Lower lobe of right lung (tissue), 2 donors: ENCODE data around the gene QSOX1. TPM values are rescaled to one million over a fixed set of nuclear protein-coding genes. Genes with fewer than 3 reads are reported as not detected.

Source experiments
- ATAC-seq, 2 donors: fragments of 200-7000 bp; cut with Tn5 transposase; one replicate each; pipeline ENCODE4 v1.9.1; 2020 to 2022; ENCODE audit warnings: mild to moderate bottlenecking in 2 of 2, moderate library complexity in 2 of 2
- DNase-seq: peaks from one replicate; pipeline ENCODE4 v3.0.0-alpha.2; 2020
- H3K27ac ChIP-seq: fragments of 200-600 bp; one replicate; pipeline ENCODE4 v1.8.0; 2022
- H3K27me3 ChIP-seq: fragments of 200-600 bp; one replicate; pipeline ENCODE4 v1.8.0; 2022; ENCODE audit warnings: low read depth
- H3K36me3 ChIP-seq: fragments of 200-600 bp; one replicate; pipeline ENCODE4 v1.8.0; 2022; ENCODE audit warnings: mild to moderate bottlenecking
- H3K4me1 ChIP-seq: fragments of 200-600 bp; one replicate; pipeline ENCODE4 v1.8.0; 2022
- H3K4me3 ChIP-seq: fragments of 200-600 bp; one replicate; pipeline ENCODE4 v1.8.0; 2022; ENCODE audit warnings: mild to moderate bottlenecking
- H3K9me3 ChIP-seq: fragments of 200-600 bp; one replicate; pipeline ENCODE4 v1.8.0; 2022
- CTCF ChIP-seq: fragments of 200-600 bp; IDR thresholded peaks from one replicate; pipeline ENCODE4 v1.8.0; 2022; ENCODE audit warnings: antibody characterized with exemption, mild to moderate bottlenecking
- intact Hi-C: fragments of 100-400 bp; cut with DNase I; formaldehyde crosslinking; loops from one replicate; pipeline ENCODE4 v1.11.0; 2022
- total RNA-seq: library from RNA; stranded (reverse); fragmentation: NEBNext Ultra II Directional; extraction: Animal tissue kit (Norgen Biotek cat#: 25700); gene quantifications from one replicate; pipeline ENCODE4 v1.2.1, GENCODE V29; 2021
- donor health status: DM: no; HTN: yes; CAD: no; lungs with severe emphysema.

Gene QSOX1
- total RNA-seq, 1 donor from 2014 or later: 241 TPM

- DNase-seq (no peak), ATAC-seq (no peak)
- TF ChIP-seq CTCF: no peak
- no peaks in the 10 kb centered on the region for H3K27me3 ChIP-seq
- no peaks in the 10 kb centered on the region for H3K36me3 ChIP-seq
- H3K27ac ChIP-seq: no peak overlapping the region
- intact Hi-C loops: no loop called here
- H3K4me1 ChIP-seq: peaks cover 22% of the 10 kb centered on the region
- no peaks in the 10 kb centered on the region for H3K9me3 ChIP-seq
- no peak overlapping the region for H3K4me3 ChIP-seq
These were observed 3.7 kb upstream of the QSOX1 start for GRCh38 chr1:180150982-180151381.

- DNase-seq (no peak), ATAC-seq (no peak)
- no peaks in the 10 kb centered on the region for H3K27me3 ChIP-seq
- H3K36me3 ChIP-seq: no peaks in the 10 kb centered on the region
- H3K4me3 ChIP-seq: no peak overlapping the region
- intact Hi-C loops: no loop called here
- H3K4me1 ChIP-seq: peaks cover 28% of the 10 kb centered on the region
- TF ChIP-seq CTCF: no peak
- H3K27ac ChIP-seq: no peak overlapping the region
- no peaks in the 10 kb centered on the region for H3K9me3 ChIP-seq
These were observed 3.2 kb upstream of the QSOX1 start for GRCh38 chr1:180151508-180151907.

GRCh38 chr1:180152588-180152987 lies 2.1 kb upstream of the QSOX1 start:
- no peak for ATAC-seq
- H3K9me3 ChIP-seq: no peaks in the 10 kb centered on the region
- DNase-seq: no peak
- TF ChIP-seq CTCF: no peak
- no peaks in the 10 kb centered on the region for H3K36me3 ChIP-seq
- H3K27ac ChIP-seq: no peak overlapping the region
- H3K4me1 ChIP-seq: peaks cover 36% of the 10 kb centered on the region
- intact Hi-C loops: no loop called here
- H3K4me3 ChIP-seq: no peak overlapping the region
- no peaks in the 10 kb centered on the region for H3K27me3 ChIP-seq

GRCh38 chr1:180153032-180153431 lies 1.6 kb upstream of the QSOX1 start:
- Histone ChIP-seq H3K27ac (no peak overlapping the region), H3K9me3 (no peaks in the 10 kb centered on the region), H3K36me3 (no peaks in the 10 kb centered on the region), H3K4me3 (no peak overlapping the region), H3K4me1 (peaks cover 38% of the 10 kb centered on the region), H3K27me3 (no peaks in the 10 kb centered on the region)
- no peak for DNase-seq
- ATAC-seq: no peak
- TF ChIP-seq CTCF: no peak
- intact Hi-C loops: no loop called here

GRCh38 chr1:180154003-180154324 lies 705 bp upstream of the QSOX1 start:
- Histone ChIP-seq H3K36me3 (no peaks in the 10 kb centered on the region), H3K4me1 (peaks cover 48% of the 10 kb centered on the region), H3K27ac (peak overlapping the region; percentile 94), H3K9me3 (no peaks in the 10 kb centered on the region), H3K4me3 (peak overlapping the region; percentile 96), H3K27me3 (no peaks in the 10 kb centered on the region)
- no peak for TF ChIP-seq CTCF
- intact Hi-C loops: no loop called here
- no peak for DNase-seq
- no peak for ATAC-seq

GRCh38 chr1:180155182-180155682 lies 563 bp downstream of the QSOX1 start:
- intact Hi-C loops: no loop called here
- H3K36me3 ChIP-seq: no peaks in the 10 kb centered on the region
- ATAC-seq (peak; percentile 7 to 9), DNase-seq (no peak)
- no peaks in the 10 kb centered on the region for H3K9me3 ChIP-seq
- peak overlapping the region; percentile 96 for H3K4me3 ChIP-seq
- TF ChIP-seq CTCF: no peak
- no peaks in the 10 kb centered on the region for H3K27me3 ChIP-seq
- peaks cover 60% of the 10 kb centered on the region for H3K4me1 ChIP-seq
- H3K27ac ChIP-seq: peak overlapping the region; percentile 94
